ENCODE data around the gene GIGYF2. TPM values are rescaled to one million over a fixed set of nuclear protein-coding genes. Genes with fewer than 3 reads are reported as not detected.

The GIGYF2 gene
- total RNA-seq, 1 experiment from 2014 or later: 55.3 TPM

DNA sequence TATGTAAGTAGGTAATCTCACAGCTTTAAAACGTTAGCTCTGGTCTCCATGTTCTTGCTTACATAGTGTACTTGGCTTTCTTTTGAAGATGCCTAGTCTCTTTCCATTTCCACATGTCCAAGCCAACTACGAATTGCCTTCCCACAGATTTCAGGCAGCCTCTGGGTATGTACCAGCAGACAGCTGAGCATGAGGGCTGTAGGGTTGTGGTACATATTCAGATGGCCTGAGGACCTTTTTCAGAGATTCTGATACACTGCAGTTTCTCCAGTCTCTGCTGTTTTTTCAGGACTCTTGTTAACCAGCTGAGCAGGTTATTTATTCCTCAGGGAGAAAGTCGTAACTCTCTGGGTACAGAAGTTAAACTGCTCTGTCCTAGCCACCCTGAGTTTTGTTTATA, 82.3 kb downstream of the GIGYF2 start:
- no CpG with 5 or more reads among the region's 3 CpGs for WGBS (ENCODE audit: extremely low coverage, insufficient read length, low lambda C conversion rate)
- Histone ChIP-seq H2AFZ (ENCODE audit: low read length) (no peak overlapping the region), H3K4ac (ENCODE audit: low read depth, low read length) (no peak overlapping the region), H3K4me1 (ENCODE audit: insufficient read depth, low read length) (no peaks in the 10 kb centered on the region), H2BK120ac (ENCODE audit: low read depth, low read length, poor library complexity, severe bottlenecking) (no peak overlapping the region), H4K20me1 (ENCODE audit: control insufficient read depth, insufficient read depth, insufficient read length) (no peaks in the 10 kb centered on the region), H2BK5ac (ENCODE audit: insufficient read length, low read length) (no peak overlapping the region), H3K79me1 (ENCODE audit: insufficient read depth, low read depth, low read length, poor library complexity, severe bottlenecking) (no peaks in the 10 kb centered on the region), H3K14ac (ENCODE audit: insufficient read depth, low read length) (no peak overlapping the region), H2BK20ac (ENCODE audit: low read depth, low read length, poor library complexity, severe bottlenecking) (no peak overlapping the region), H3K9ac (ENCODE audit: extremely low read depth, insufficient read length, low read length) (no peak overlapping the region), H2AK5ac (ENCODE audit: insufficient read length, low read length) (no peak overlapping the region), H3K23ac (ENCODE audit: insufficient read length, low read depth, low read length) (no peak overlapping the region), H4K91ac (ENCODE audit: insufficient read length, low read depth, low read length) (no peak overlapping the region), H3K4me2 (ENCODE audit: insufficient read depth, insufficient read length, low read length) (no peak overlapping the region), H3K9me3 (ENCODE audit: control insufficient read depth, low read depth, low read length) (no peaks in the 10 kb centered on the region), H2BK12ac (ENCODE audit: insufficient read length, low read depth, low read length) (no peak overlapping the region), H3K56ac (ENCODE audit: insufficient read length, low read depth, low read length) (no peak overlapping the region), H4K5ac (ENCODE audit: insufficient read length, low read depth, low read length) (no peak overlapping the region), H3T11ph (ENCODE audit: low read length) (no peak overlapping the region), H4K8ac (replicated peaks; ENCODE audit: insufficient read length, low read depth, low read length) (no peak overlapping the region), H3K23me2 (ENCODE audit: insufficient read length, low read depth, low read length, poor library complexity, severe bottlenecking) (no peaks in the 10 kb centered on the region), H3K18ac (ENCODE audit: insufficient read length, low read depth, low read length) (no peak overlapping the region), H3K79me2 (ENCODE audit: insufficient read depth, low read length) (no peaks in the 10 kb centered on the region), H3K27ac (ENCODE audit: insufficient read length, low read depth, low read length) (no peak overlapping the region), H2BK15ac (ENCODE audit: low read depth, low read length) (no peak overlapping the region), H3K27me3 (ENCODE audit: insufficient read depth, low read length) (no peaks in the 10 kb centered on the region)
- Mint-ChIP-seq H3K4me1 (peaks cover 6 to 15% of the 10 kb centered on the region in 2 experiments), H3K27me3 (ENCODE audit: low read depth) (no peaks in the 10 kb centered on the region), H3K4me3 (no peak overlapping the region), H3K36me3 (ENCODE audit: insufficient read depth in 1 of 3, low read depth in 3 of 3) (peaks cover 0 to 4% (median 4%) of the 10 kb centered on the region in 3 experiments; a peak in 4 of 7 replicates), H3K9me3 (no peaks in the 10 kb centered on the region), H3K27ac (peak overlapping the region in 1 of 3 experiments; percentile 39; a peak in 1 of 7 replicates)
- no peak for DNase-seq
- TF ChIP-seq, protein P1, sequence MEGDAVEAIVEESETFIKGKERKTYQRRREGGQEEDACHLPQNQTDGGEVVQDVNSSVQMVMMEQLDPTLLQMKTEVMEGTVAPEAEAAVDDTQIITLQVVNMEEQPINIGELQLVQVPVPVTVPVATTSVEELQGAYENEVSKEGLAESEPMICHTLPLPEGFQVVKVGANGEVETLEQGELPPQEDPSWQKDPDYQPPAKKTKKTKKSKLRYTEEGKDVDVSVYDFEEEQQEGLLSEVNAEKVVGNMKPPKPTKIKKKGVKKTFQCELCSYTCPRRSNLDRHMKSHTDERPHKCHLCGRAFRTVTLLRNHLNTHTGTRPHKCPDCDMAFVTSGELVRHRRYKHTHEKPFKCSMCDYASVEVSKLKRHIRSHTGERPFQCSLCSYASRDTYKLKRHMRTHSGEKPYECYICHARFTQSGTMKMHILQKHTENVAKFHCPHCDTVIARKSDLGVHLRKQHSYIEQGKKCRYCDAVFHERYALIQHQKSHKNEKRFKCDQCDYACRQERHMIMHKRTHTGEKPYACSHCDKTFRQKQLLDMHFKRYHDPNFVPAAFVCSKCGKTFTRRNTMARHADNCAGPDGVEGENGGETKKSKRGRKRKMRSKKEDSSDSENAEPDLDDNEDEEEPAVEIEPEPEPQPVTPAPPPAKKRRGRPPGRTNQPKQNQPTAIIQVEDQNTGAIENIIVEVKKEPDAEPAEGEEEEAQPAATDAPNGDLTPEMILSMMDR (conservative IDR thresholded peaks at IDR 0.05): no peak

Data from H9 (cell line).